GM12801 (cell line): Measurements from ENCODE around the gene RANBP10.

ENCODE experiments used
- TF ChIP-seq, protein P1 (sequence below): IDR thresholded peaks from one replicate; pipeline ENCODE4 v1.5.1; 2011; ENCODE audit warnings: control low read depth; ENCODE audit not compliant: insufficient read length; ENCODE audit errors: extremely low read depth

Gene RANBP10

DNA sequence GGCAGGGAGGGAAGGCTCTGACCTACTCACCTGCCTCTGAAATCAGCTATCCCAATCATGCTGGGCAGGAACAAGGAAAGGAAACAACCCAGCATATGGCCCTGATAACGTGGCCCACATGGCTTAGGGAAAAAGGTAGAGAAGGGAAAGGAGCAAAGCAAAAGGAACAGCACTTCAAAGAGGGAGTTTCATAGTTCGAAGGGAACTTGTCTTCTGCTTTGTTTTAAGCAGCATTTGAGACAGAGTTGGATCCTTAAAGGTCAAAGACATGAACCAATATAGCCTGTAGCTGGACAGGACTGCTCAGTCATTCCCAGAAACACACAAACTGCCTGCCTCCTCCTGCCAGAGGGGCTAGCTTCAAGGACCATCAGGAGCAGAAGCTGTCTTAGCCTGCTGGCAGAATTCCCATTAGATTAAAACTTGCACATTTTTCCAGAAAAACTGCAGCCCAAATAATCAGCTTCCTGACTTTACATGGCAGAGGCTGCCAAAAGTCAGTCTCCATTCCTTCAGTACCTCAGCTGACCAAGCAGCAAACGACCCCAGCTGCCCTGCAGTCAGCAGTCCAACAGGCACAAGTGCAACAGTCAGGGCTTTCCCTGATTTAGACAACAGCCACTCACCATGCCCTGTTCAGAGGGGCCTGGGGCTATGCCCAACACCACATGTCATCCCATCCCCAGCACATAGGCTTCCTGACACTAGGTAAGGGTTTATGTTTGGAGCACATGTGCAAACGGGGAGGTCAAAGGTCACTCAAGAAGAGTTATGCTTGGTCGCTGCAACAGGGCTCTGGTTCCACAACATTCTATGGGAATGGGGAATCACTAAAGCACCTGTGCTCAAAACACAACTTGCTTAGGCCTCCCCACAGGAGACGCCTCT, 32.5 kb downstream of the RANBP10 start:
- TF ChIP-seq, protein P1, sequence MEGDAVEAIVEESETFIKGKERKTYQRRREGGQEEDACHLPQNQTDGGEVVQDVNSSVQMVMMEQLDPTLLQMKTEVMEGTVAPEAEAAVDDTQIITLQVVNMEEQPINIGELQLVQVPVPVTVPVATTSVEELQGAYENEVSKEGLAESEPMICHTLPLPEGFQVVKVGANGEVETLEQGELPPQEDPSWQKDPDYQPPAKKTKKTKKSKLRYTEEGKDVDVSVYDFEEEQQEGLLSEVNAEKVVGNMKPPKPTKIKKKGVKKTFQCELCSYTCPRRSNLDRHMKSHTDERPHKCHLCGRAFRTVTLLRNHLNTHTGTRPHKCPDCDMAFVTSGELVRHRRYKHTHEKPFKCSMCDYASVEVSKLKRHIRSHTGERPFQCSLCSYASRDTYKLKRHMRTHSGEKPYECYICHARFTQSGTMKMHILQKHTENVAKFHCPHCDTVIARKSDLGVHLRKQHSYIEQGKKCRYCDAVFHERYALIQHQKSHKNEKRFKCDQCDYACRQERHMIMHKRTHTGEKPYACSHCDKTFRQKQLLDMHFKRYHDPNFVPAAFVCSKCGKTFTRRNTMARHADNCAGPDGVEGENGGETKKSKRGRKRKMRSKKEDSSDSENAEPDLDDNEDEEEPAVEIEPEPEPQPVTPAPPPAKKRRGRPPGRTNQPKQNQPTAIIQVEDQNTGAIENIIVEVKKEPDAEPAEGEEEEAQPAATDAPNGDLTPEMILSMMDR: no peak

DNA sequence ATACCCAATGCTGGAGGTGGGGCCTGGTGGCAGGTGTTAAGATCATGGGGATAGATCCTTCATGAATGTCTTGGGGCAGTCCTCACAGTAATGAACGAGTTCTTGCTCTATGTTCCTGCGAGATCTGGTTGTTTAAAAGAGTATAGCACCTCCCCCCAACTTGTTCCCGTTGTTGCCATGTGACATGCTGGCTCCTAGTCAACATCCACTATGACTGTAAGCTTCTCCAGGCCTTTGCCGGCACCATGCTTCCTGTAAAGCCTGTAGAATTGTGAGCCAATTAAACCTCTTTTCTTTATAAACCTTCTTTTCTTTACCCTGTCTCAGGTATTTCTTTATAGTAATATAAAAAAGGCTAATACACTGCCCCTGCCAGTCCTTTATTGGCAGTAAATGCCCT, 33.3 kb downstream of the RANBP10 start:
- TF ChIP-seq, protein P1: no peak

DNA sequence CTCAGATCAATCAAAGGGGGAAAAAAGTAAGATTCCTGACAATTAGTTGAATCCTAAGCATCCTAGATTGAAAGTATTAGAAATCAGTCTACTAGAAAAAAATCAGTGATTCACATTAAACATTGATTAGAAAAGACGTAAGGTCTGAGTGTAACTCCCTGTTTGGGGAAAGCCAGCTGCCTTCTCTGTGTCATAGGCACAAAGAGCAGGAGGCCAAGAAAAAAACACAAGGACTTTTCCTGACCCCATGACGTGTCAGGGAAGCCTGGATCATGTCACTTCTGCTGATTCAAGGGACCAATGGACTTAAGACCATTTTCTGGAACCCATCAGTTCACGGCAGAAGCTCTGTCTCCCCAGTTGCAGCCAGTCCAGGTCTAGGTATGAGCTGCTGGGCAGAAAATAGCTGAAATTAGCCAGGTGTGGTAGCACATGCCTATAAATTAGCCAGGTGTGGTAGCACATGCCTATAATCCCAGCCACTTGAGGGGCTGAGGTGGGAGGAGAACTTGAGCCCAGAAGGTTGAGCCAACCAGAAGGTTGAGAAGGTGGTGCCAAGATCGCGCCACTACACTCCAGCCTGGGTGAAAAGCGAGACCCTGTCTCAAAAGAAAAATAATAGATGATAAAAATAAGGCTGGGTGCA, 35.9 kb downstream of the RANBP10 start:
- TF ChIP-seq, protein P1: no peak

DNA sequence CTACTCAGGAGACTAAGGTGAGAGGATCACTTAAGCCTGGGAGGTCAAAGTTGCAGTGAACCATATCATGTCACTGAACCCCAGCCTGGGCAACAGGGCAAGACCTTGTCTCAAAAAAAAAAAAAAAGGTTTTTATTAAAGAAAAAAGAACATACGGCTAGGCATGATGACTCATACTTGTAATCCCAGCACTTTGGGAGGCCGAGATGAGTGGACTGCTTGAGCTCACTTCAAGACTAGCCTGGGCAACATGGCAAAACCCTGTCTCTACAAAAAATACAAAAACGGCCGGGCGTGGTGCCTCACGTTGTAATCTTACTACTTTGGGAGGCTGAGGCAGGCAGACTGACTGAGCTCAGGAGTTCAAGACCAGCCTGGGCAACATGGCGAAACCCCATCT, 38.4 kb downstream of the RANBP10 start:
- TF ChIP-seq, protein P1: no peak

GRCh38 chr16:67766291-67766690, 40.1 kb downstream of the RANBP10 start:
- TF ChIP-seq, protein P1: no peak

GRCh38 chr16:67764158-67764667, 42.1 kb downstream of the RANBP10 start:
- TF ChIP-seq, protein P1: no peak

GRCh38 chr16:67763066-67763465, 43.3 kb downstream of the RANBP10 start:
- TF ChIP-seq, protein P1: no peak
